GM10847 (cell line): Measurements from ENCODE around the gene TMEM101.

Experiments used
- POLR2A ChIP-seq: IDR thresholded peaks from 2 replicates; pipeline ENCODE4 v1.6.1; 2011; ENCODE audit not compliant: insufficient read length; ENCODE audit errors: extremely low read depth

Gene TMEM101

DNA sequence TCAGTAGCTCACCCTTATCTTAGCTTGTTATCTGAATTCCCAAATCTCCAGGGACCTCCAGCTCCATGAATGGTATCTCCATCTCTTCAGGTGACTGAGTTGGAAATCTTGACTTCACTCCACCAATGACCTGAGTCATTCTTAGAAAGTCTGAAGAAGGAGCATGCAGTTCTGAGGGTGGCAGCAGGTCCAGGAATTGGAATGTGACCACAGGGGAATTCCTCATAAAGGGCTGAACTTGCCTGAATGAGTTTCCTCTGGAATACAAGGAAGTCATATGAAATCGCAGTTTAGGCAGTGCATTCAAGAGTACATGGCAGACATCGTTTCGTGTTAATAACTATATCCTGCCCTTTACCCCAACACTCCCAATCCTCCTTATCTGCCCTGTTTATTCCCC, 48.5 kb downstream of the TMEM101 start:
- no peak for TF ChIP-seq POLR2A

DNA sequence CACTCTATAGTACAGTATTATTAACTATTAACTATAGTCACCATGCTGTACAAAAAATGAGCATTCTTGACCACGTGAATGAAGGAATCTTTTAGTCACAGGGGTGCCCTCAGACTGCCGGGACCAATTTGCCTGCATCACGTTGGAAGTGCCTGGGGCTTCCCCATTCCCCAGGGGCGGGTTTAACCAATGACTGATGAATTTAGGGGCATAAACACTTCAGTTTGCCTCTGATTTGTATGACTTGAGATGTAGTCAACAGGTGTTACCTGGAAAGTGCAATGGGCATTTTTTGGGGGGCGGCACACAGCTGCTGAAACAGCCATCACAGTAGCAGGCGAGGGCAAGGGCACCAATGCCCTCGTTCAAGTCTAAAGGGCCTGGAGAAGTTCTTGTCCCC, 52.3 kb downstream of the TMEM101 start:
- TF ChIP-seq POLR2A = no peak

DNA sequence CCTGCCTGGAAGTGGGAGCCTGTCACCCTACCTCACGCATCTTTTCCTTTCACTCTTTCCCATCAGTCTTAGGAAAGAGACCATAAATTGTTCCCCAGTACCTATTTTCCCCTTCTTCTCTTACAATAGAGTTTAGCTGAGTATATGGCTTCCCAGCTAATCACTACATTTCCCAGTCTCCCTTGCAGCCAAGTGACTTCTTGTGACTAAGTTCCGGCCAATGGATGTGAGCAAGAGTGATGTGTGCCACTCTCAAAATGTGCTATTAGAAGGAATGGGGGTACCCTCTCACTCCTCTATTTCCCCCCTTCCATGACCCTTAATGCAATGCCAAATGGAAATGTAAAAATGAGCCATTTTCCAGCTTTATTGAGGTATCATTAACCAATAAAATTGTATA, 52.8 kb downstream of the TMEM101 start:
- no peak for TF ChIP-seq POLR2A
